ENCODE data around the gene RYR2.

Gene RYR2

DNA sequence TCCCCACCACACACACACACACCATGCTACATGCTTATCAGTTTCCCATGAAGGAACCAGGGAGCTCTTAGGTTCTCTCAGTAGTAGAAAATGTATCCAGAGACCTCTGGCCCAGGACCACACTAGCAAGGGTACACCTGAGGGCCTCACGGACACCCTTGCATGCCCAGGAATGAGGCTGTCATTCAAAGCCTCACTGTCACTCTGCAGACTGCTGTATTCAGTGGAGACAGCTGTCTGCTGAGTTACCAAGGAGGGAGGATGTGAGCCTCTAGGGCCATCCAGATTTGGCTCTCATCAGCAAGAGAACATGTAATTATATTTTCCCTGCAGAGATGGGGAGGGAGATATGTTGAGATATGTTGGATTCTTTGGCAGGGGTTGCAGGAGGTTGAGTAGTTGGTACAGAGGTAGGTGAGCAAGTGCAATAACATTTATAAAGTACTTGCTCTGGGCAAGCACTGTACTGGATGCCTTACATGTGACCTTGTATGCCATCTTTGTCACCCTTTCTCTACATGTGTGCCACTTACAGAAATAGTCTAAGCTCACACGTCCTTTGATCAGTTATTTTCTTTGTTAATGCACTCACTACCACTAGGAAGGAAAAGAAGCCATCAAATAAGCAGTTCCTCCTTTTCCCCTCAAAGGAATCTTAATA lies 598.2 kb downstream of the RYR2 start:
- DNase-seq (ENCODE audit: low read depth, low spot score): no peak

DNA sequence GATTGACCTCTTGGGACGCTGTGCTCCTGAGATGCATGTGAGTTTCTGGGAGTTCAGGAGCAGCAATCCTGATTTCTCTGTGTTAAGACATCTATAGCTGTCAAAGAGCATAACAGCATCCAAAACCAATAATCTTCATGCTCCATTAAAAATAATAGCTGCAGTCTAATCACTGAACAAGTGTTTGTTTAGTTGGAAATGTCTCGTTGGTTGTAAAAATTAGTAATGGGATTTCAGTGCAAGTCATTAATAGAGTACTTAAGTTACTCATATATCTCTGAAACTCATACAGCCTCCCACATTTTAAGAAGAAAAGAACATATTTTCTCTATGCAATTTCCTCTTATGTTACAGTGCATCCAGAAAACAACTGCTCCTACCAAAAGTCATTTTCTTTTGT lies 599.0 kb downstream of the RYR2 start:
- no peak for DNase-seq (ENCODE audit: low read depth, low spot score)

GRCh38 chr1:237650809-237651208 lies 608.8 kb downstream of the RYR2 start:
- DNase-seq (ENCODE audit: low read depth, low spot score): no peak

DNA sequence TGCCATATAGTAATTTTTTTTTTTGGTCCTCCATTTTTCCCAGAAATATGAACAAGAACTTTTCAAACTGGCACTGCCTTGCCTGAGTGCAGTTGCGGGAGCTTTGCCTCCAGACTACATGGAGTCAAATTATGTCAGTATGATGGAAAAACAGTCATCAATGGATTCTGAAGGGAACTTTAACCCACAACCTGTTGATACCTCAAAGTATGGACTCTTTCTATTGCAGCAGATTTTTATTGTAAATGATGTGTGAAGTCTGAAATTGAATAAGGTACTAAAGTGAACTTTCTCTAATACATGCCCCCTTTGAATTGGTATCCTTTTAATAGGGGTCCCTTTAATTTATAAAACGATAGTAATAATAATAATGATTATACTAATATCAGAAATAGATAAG lies 613.8 kb downstream of the RYR2 start:
- DNase-seq (ENCODE audit: low read depth, low spot score): no peak

DNA sequence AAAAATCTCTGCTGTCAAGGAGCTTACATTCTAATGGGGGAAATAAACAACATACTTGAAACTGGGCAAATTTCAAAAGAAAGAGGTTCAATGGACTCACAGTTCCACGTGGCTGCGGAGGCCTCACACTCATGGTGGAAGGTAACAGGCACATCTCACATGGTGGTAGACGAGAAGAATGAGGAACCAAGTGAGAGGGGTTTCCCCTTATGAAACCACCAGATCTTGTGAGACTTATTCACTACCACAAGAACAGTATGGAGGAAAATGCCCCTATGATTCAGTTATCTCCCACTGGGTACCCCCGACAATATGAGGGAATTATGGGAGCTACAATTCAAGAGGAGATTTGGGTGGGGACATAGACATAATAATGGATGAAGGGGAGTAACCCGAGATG lies 622.4 kb downstream of the RYR2 start:
- no peak for DNase-seq (ENCODE audit: low read depth, low spot score)

DNA sequence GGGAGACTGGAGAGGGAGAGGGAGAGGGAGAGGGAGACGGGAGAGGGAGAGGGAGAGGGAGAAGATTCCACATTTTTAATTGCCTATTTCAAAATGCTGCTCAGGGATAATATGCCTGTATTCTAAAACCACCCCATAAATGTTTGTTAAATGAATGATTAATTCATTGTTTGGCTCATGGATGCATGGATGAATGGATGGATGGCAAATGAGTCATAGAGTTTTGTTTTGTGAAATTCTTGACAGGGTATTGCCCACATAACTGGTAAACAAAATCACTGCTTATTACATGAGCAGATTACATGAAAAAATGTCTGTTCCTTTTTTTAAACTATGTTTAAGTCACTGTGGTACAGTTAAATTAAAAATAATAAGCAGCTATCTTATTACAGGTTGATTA lies 628.3 kb downstream of the RYR2 start:
- DNase-seq (ENCODE audit: low read depth, low spot score): no peak

GRCh38 chr1:237671262-237671661 lies 629.3 kb downstream of the RYR2 start:
- no peak for DNase-seq (ENCODE audit: low read depth, low spot score)

DNA sequence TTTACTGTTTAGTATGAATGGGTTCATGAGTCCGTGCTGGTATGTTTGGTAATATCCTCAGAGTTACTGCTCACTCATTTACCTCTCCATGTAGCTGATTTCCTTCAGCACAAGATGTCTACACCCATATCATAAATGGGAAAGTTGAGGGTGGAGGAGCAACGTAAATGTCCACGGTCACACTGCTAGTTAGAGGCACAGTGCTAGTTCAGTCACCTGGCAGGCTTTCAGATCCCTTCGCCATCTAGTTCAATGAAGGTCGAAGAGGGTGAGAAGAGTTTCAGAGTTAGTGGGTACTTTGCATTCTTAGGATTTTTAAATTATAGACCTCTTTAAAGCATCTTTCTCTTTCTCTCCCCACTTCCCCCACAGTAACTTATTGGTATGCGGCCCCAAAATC lies 630.0 kb downstream of the RYR2 start:
- no peak for DNase-seq (ENCODE audit: low read depth, low spot score)

- DNase-seq (ENCODE audit: low read depth, low spot score): no peak
Measured at GRCh38 chr1:237672748-237673147, 630.8 kb downstream of the RYR2 start.

GRCh38 chr1:237673631-237674030 lies 631.6 kb downstream of the RYR2 start:
- no peak for DNase-seq (ENCODE audit: low read depth, low spot score)

- DNase-seq (ENCODE audit: low read depth, low spot score): no peak
Measured at GRCh38 chr1:237677979-237678378, 636.0 kb downstream of the RYR2 start.

DNA sequence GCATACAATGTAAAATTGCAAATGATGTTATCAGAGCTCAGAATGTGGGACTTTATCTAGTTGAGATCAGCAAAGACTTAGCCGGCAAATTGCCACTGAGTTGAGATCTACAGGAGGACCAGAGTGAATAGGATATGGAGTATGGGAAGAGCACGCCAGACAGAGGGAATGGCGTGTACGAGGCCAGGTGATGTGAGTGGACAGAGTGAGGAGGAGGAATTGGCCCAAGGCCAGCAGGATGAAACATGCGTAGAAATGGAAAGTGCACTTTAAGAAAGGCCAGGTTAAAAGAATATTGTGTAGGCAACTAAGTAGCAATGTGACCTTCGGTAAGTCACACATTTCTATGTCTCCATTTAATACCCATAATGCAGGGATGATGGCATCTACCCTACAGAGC lies 637.7 kb downstream of the RYR2 start:
- DNase-seq (ENCODE audit: low read depth, low spot score): no peak

DNA sequence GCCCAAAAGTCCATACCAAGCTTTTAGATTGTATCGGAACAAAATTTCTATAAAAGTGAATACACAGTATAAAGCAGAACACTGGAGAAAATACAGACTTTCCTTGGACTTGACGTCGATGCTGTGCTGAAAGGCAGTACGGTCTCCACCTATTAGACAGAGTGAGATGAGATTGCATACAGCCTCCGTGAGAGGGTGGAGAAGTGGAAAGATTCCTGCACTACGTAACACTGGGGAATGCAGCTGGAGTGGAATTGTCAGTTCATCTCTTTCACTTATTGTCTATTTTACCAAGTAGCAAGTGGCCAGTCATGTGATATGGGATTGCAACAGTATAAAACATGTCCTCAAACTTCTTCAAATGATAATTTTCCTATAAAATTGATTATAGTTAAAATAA lies 639.2 kb downstream of the RYR2 start:
- no peak for DNase-seq (ENCODE audit: low read depth, low spot score)

DNA sequence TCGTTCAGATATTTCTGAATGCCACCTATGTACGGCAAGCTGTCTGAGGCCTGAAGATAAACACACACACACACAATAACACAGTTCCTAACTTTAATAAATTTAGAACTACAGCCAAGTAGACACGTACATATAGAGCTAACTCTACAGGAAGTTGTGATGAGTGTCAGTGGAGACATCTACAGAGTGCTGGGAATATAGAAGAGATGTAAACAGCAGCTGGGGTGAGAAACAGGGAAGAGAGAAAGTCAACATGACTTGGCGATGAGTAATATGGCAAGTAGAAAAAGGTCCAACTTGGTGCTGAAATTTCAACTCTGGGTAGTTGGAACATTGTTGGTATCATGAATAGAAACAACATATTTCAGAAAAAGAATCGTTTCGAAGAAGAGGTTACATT lies 642.3 kb downstream of the RYR2 start:
- no peak for DNase-seq (ENCODE audit: low read depth, low spot score)

- no peak for DNase-seq (ENCODE audit: low read depth, low spot score)
Measured at GRCh38 chr1:237685551-237685950, 643.6 kb downstream of the RYR2 start.

DNA sequence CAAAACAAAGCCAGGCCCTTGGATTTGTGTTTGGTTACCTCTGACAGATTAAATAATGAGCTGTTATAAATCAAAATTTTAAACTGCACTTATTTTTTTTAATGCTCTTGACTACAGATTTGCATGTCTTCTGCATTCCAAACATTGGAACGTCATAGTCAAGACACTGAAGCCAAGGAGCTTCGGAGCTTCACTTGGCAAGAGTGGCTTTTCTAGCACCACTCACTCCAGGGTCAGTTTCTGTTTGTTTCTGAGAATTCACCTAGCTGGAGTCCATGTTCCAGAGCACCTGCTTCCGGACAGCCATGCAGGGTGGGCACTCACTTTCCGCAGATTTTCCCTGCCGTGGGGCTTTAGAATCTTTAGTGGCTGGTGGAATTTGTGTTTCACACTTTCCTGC lies 645.8 kb downstream of the RYR2 start:
- no peak for DNase-seq (ENCODE audit: low read depth, low spot score)

- no peak for DNase-seq (ENCODE audit: low read depth, low spot score)
Measured at GRCh38 chr1:237690656-237691055, 648.7 kb downstream of the RYR2 start.

- no peak for DNase-seq (ENCODE audit: low read depth, low spot score)
Measured at GRCh38 chr1:237692255-237692654, 650.3 kb downstream of the RYR2 start.

GRCh38 chr1:237695878-237696277 lies 653.9 kb downstream of the RYR2 start:
- no peak for DNase-seq (ENCODE audit: low read depth, low spot score)

GRCh38 chr1:237700181-237700580 lies 658.2 kb downstream of the RYR2 start:
- no peak for DNase-seq (ENCODE audit: low read depth, low spot score)

DNA sequence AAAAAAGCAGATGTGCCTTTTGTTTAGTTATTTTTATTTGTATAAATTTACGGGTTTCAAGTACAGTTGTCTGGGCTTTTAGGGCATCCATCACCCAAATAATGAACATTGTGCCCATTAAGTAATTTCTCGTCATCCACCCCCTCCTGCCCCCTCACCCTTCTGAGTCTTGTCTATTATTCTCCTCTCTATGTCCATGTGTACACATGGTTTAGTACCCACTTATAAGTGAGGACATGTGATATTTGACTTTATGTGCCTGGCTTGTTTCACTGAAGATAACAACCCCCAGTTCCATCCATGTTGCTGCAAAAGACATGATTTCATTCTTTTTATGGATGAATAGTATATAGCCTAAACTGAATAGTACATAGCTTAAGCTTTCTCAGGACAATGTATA lies 659.5 kb downstream of the RYR2 start:
- no peak for DNase-seq (ENCODE audit: low read depth, low spot score)

- DNase-seq (ENCODE audit: low read depth, low spot score): no peak
Measured at GRCh38 chr1:237702161-237702560, 660.2 kb downstream of the RYR2 start.

DNA sequence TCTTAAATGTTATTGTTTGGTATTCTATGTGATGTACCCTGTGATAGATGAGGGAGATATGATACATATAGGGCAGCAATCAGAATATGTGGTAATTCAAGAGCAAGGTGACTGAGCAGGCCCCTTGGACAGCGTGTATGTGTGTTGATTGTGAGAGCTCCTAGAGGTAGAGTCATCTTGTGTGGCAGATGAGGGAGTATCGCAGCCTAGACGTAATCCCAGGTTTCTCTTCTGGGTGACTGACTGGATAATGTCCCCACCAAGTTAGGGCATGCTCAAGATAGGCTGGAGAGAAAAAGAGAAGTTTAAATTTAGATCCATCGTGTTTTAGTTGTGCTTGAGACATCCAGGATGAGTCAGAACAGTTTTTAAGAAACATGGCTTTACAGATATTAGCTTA lies 663.5 kb downstream of the RYR2 start:
- DNase-seq (ENCODE audit: low read depth, low spot score): no peak

DNA sequence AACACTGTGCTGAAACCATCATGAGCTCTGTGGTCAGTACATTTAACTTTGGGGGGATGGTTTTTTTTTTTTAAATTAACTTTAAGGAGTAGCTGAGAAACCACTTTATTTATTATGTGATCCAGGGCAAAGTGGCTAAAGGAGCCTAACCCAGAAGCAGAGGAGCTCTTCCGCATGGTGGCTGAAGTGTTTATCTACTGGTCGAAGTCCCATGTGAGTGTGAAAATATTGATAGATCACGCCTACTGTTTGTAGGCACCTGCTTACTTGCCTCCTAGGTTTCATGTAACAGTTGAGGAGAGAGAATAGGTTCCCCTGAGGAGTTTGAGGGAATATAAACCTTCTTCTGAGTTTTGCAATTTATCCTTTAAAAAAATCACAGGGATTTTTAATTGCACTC lies 667.4 kb downstream of the RYR2 start:
- DNase-seq (ENCODE audit: low read depth, low spot score): no peak

Measured in ELF-1 (cell line).